ENCODE data around the gene NAB1.

GRCh38 chr2:190648289-190649034 lies 421 bp upstream of the NAB1 start:
- peak; percentile 39; the same call in 1 of the 2 replicates for TF ChIP-seq ZBTB20 (tag by site-specific recombination; IDR thresholded peaks at IDR 0.05)
- TF ChIP-seq ZNF423 (tag by site-specific recombination; IDR thresholded peaks at IDR 0.05), result no peak
- TF ChIP-seq MYNN (tag by site-specific recombination; IDR thresholded peaks at IDR 0.05; ENCODE audit: borderline replicate concordance), result no peak
- no peak for TF ChIP-seq ZNF792 (tag by site-specific recombination; IDR thresholded peaks at IDR 0.05)
- no peak for TF ChIP-seq ZNF132 (tag by site-specific recombination; IDR thresholded peaks at IDR 0.05; ENCODE audit: borderline replicate concordance)
- TF ChIP-seq GLI4 (tag by site-specific recombination; IDR thresholded peaks at IDR 0.05), result no peak
- no peak; the same call in 1 of the 2 replicates for TF ChIP-seq CTCF (tag by site-specific recombination; IDR thresholded peaks at IDR 0.05)
- no peak for TF ChIP-seq ZNF324 (tag by site-specific recombination; IDR thresholded peaks at IDR 0.05)
- TF ChIP-seq ZNF747 (tag by site-specific recombination; IDR thresholded peaks at IDR 0.05), result no peak

Measured in HEK293 (cell line).